Right atrium auricular region (tissue), 2 donors: Measurements from ENCODE around the gene BMF. TPM values are rescaled to one million over a fixed set of nuclear protein-coding genes. Genes with fewer than 3 reads are reported as not detected.
"Not testable (repeated sequence)": the region's sequence is repeated elsewhere in the genome, so short reads cannot be mapped to it uniquely, and the experiment has no call there.

Experiments used
- DNase-seq: peaks from one replicate; pipeline ENCODE4 v3.0.0-alpha.2; 2019; ENCODE audit warnings: low spot score
- H3K27ac ChIP-seq, 2 donors: fragments of 200-600 bp; sonication (generic); 1 replicate in 1 of 2; 2 replicates in 1 of 2; pipeline ENCODE4 v1.5.1; 2016 to 2019
- H3K27me3 ChIP-seq, 2 donors: fragments of 200-600 bp; sonication (generic); one replicate each; pipeline versions ENCODE4 v1.5.1 to v1.6.0; 2017 to 2019
- H3K36me3 ChIP-seq: fragments of 200-600 bp; sonication (generic); one replicate; pipeline ENCODE4 v1.5.1; 2016
- H3K4me1 ChIP-seq, 2 donors: fragments of 200-600 bp; sonication (generic); one replicate each; pipeline versions ENCODE4 v1.5.1 to v1.6.0; 2017 to 2019
- H3K4me3 ChIP-seq, 2 donors: fragments of 200-600 bp; sonication (generic); 1 replicate in 1 of 2; 2 replicates in 1 of 2; pipeline ENCODE4 v1.5.1; 2017 to 2019; ENCODE audit warnings: mild to moderate bottlenecking in 1 of 2, moderate library complexity in 1 of 2
- H3K9me3 ChIP-seq, 2 donors: fragments of 200-600 bp; sonication (generic); one replicate each; pipeline ENCODE4 v1.5.1; 2019
- CTCF ChIP-seq, 2 donors: fragments of 200-600 bp; sonication (generic); IDR thresholded peaks; one replicate each; pipeline ENCODE4 v1.5.1; 2019; ENCODE audit warnings: antibody characterized with exemption in 2 of 2
- total RNA-seq, 2 donors: library from RNA; depleted of rRNA; stranded (reverse); fragments of >200 nt; gene quantifications; one replicate each; pipeline ENCODE4 v1.1.0, GENCODE V29; 2016

Gene BMF
- total RNA-seq, 2 donors from 2014 or later, result 1.3 to 3.0 TPM

DNA sequence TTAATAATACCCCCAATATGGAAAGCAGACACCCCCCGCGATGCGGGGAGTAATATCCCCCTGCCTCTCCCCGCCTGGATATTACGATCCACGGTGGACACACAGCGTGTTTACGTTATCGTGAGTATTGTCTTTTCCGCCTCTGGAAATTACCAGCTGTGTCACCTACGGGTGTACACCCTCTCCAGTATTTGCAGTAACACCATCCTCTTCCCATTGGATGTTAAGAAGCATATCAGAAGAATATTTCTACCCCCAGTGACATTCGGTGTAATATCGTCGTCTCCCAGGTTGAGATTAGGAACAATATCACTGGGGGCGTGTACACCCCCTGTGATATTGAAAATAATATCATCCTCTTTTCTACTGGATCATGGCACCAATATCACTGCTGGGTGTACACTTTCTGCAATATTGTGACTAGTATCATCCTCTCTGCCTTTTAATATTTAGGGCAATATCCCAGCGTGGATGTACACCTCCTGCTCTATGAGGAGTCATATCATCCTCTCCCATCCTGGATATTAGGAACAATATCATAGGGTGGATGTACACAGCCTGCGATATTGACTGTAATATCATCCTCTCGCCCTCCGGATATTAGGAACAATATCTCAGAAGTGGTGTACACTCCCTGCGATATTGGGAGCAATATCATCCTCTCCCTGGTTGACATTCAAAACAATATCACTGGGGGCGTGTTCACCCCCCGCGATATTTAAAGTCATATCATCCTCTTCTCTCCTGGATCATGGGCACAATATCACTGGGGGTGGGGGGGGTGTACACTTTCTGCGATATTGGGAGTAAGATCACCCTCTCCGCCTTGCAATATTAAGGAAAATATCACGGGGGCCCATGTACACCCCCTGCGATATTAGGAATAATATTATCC is 20.3 kb upstream of the BMF start:
- H3K36me3 ChIP-seq, result no peaks in the 10 kb centered on the region
- no peak for DNase-seq
- no peak for TF ChIP-seq CTCF (IDR thresholded peaks at IDR 0.05)
- no peak overlapping the region for H3K27ac ChIP-seq
- no peaks in the 10 kb centered on the region for H3K27me3 ChIP-seq
- H3K9me3 ChIP-seq, result no peaks in the 10 kb centered on the region
- H3K4me3 ChIP-seq, result no peak overlapping the region
- H3K4me1 ChIP-seq, result no peaks in the 10 kb centered on the region

DNA sequence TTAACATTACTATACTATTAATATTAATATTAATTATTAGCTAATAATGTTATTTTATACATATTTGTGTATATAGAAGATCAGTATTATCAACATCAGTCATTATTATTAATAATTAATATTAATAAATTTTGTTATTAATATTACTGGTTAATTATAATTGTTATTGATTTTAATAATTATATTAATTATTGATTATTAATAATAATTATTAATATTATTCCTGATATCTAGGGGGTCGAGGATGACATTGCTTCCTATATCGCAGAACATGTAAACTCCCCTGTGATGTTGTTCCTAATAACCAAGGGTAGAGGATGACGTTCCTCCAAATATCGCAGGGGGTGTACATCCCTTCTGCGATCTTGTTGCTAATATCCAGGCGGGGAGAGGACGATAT is 17.3 kb upstream of the BMF start:
- TF ChIP-seq CTCF (IDR thresholded peaks at IDR 0.05), result no peak
- no peak for DNase-seq
- Histone ChIP-seq H3K27ac (no peak overlapping the region), H3K27me3 (no peaks in the 10 kb centered on the region), H3K4me1 (no peaks in the 10 kb centered on the region), H3K9me3 (no peaks in the 10 kb centered on the region), H3K4me3 (no peak overlapping the region), H3K36me3 (no peaks in the 10 kb centered on the region)

DNA sequence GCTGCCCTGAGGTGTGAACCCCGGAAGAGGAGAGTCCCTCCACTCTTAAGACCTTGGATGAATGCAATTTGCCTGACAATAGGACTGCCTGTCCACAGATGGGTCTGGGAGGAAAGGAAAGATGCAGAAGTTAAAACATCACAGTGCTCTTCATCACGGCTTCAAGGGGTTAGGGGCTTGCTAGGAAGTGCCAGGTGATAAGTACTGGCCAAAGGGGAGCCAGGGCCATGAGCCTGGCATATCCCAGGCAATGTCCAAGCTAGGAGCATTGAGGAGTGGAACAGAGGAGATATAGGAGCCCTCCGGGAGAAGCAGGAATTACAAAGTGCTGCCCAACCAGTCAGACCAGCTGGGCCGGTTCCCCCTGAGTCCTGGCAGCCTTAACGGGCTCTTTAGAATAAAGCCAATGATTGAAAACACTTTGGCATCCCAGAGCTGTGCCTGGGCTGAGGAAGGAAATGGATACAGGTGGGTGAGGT is 16.2 kb upstream of the BMF start:
- not testable (repeated sequence) for H3K27me3 ChIP-seq, DNase-seq, H3K9me3 ChIP-seq, H3K36me3 ChIP-seq, H3K27ac ChIP-seq, H3K4me3 ChIP-seq, H3K4me1 ChIP-seq

DNA sequence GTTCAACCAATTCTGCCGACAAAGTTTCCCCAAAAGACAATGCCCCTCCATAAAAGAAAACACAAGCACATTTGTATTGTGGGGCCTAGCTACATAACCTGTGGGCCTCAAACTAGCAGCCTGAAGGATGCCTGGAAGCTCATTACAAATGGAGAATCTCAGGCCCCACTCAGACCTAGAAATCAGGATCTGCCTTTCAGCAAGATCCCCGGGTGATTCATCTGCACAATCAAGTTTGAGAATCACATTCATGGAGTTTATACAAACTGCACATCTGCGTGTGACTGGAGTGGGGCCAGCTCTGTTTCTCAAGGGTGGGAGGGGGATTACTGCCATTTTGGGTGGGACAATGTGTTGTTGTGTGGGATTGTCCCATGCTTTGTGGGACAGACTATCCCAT is 15.7 kb upstream of the BMF start:
- not testable (repeated sequence) for H3K27ac ChIP-seq

DNA sequence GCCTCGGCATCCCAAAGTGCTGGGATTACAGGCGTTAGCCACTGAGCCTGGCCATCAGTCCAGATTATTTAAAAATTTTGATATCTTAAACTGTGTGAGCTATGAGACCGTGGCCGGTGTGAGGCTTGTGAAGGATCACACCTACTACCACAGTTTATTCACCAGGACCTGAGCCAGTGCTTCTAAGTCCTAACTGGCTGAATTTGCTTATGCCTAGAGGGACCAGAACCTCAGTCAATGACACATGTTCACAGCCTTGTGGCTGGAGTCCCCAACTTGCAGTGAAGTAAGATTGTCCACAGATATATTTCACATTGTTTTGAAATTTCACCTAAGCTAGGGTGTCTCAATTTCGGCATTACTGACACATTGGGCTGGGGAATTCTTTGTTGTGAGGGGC is 15.2 kb upstream of the BMF start:
- H3K9me3 ChIP-seq, H3K4me3 ChIP-seq, H3K27me3 ChIP-seq, DNase-seq, H3K27ac ChIP-seq, H3K4me1 ChIP-seq, H3K36me3 ChIP-seq: not testable (repeated sequence)

More for the DNA sequence above, 15.7 kb upstream of the BMF start:
- not testable (repeated sequence) for H3K27me3 ChIP-seq, H3K4me3 ChIP-seq, H3K9me3 ChIP-seq, DNase-seq, H3K4me1 ChIP-seq, H3K36me3 ChIP-seq

- not testable (repeated sequence) for DNase-seq, H3K27me3 ChIP-seq, H3K36me3 ChIP-seq, H3K27ac ChIP-seq, H3K4me1 ChIP-seq, H3K4me3 ChIP-seq, H3K9me3 ChIP-seq
These were observed 14.3 kb upstream of the BMF start for GRCh38 chr15:40122989-40123388.

DNA sequence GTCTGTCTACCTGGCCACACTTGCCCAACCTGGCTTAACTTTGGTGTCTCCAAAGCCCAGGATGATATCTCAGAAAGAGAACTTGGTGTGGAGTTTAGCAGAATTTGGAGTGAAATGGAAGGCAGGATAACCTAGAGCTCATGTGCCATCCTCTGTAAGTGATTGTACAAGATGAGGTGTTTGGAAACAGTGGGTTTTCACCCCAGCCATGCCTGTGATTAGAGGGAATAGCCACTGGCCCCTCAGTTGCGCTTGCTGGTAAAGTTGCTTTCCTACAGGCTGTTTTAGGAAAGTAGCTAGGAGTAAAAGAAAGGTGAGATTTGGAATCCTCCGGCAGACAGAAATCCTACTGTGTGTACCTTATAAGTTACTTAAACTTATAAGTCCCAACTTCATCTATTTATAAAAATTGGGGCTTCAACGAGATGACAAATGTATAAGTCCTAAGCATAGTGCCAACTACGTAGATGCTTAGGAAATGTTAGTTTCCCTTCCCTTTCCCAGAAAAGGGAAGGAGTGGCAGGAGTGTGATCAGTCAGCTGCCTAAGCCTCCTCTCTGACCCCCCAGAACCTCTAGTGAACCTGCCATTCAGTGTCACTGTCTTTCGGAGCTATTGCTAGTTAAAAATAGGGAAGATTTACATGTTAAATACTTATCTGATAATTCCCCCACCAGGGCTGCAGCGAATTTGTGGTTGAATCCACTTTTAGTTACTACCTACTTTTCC is 13.4 kb upstream of the BMF start:
- no peaks in the 10 kb centered on the region for H3K9me3 ChIP-seq
- no peaks in the 10 kb centered on the region for H3K4me1 ChIP-seq
- H3K27ac ChIP-seq, result no peak overlapping the region
- no peak for DNase-seq
- no peak for TF ChIP-seq CTCF (IDR thresholded peaks at IDR 0.05)
- H3K36me3 ChIP-seq, result no peaks in the 10 kb centered on the region
- H3K4me3 ChIP-seq, result no peak overlapping the region
- H3K27me3 ChIP-seq, result no peaks in the 10 kb centered on the region
